B cell (primary cell): ENCODE results near the gene NKAIN2. TPM values are rescaled to one million over a fixed set of nuclear protein-coding genes. Genes with fewer than 3 reads are reported as not detected.

Experiments
- ATAC-seq: fragments of 200-7000 bp; cut with Tn5 transposase; one replicate; pipeline ENCODE4 v1.10.0; 2021; ENCODE audit warnings: low read depth, mild to moderate bottlenecking, moderate number of reproducible peaks, moderate library complexity
- CTCF ChIA-PET: fragments of 350-600 bp; sonication (Branson Sonifier 250); formaldehyde crosslinking; loops from one replicate; lab custom pipeline; 2021; ENCODE audit warnings: antibody characterized with exemption, inconsistent platforms; lab: Charles Lee
- POLR2A ChIA-PET: fragments of 350-600 bp; sonication (Branson Sonifier 250); formaldehyde crosslinking; loops from one replicate; lab custom pipeline; 2021; ENCODE audit warnings: antibody characterized with exemption; lab: Charles Lee
- DNase-seq: peaks from one replicate; pipeline ENCODE4 v3.0.0; 2013
- H2AFZ ChIP-seq: 2 replicates; pipeline ENCODE4 v1.6.1; 2012; ENCODE audit warnings: mild to moderate bottlenecking, low read depth, low read length; ENCODE audit not compliant: insufficient read depth, poor library complexity, severe bottlenecking
- H3K27ac ChIP-seq, 2 donors: 1 replicate in 1 of 2; 2 replicates in 1 of 2; pipeline ENCODE4 v1.5.1; 2012 to 2013; ENCODE audit warnings: low read length in 2 of 2, mild to moderate bottlenecking in 2 of 2, moderate library complexity in 1 of 2
- H3K27me3 ChIP-seq, 4 experiments: fragments of 200-600 bp in 1 of 4; sonication (generic) in 1 of 4; replicated peaks in 1 of 4; 1 replicate in 2 of 4; 2 replicates in 2 of 4; pipeline versions ENCODE4 v1.6.1 to v1.7.0; 2013 to 2016; ENCODE audit warnings: low read length in 3 of 4, mild to moderate bottlenecking in 2 of 4, mixed read lengths in 1 of 4, moderate library complexity in 1 of 4; ENCODE audit not compliant: insufficient read depth in 4 of 4, control insufficient read depth in 3 of 4; ENCODE audit errors: control extremely low read depth in 1 of 4
- H3K36me3 ChIP-seq, 2 experiments: replicated peaks in 1 of 2; 1 replicate in 1 of 2; 2 replicates in 1 of 2; pipeline versions ENCODE4 v1.6.1 to v1.7.1; 2013; ENCODE audit warnings: low read length in 1 of 2; ENCODE audit not compliant: insufficient read depth in 2 of 2, control insufficient read depth in 1 of 2; ENCODE audit errors: control extremely low read depth in 1 of 2, extremely low read depth in 1 of 2
- H3K4me1 ChIP-seq, 2 donors: fragments of 200-600 bp in 1 of 2; sonication (generic) in 1 of 2; 1 replicate in 1 of 2; 2 replicates in 1 of 2; pipeline versions ENCODE4 v1.5.1 to v1.6.1; 2013 to 2017; ENCODE audit warnings: low read length in 2 of 2; ENCODE audit not compliant: control insufficient read depth in 2 of 2, insufficient read depth in 2 of 2
- H3K4me2 ChIP-seq: replicated peaks from 2 replicates; pipeline ENCODE3; 2012; ENCODE audit warnings: mild to moderate bottlenecking, low read depth, low read length; ENCODE audit not compliant: poor library complexity, severe bottlenecking
- H3K4me3 ChIP-seq, 5 experiments: fragments of 200-600 bp in 1 of 5; sonication (generic) in 1 of 5; 1 replicate in 3 of 5; 2 replicates in 2 of 5; pipeline versions ENCODE4 v1.5.1 to v1.7.0; 2011 to 2016; ENCODE audit warnings: low read length in 4 of 5, mild to moderate bottlenecking in 4 of 5, low read depth in 2 of 5, control low read depth in 1 of 5, moderate library complexity in 1 of 5; ENCODE audit not compliant: insufficient read depth in 1 of 5; ENCODE audit errors: control extremely low read depth in 1 of 5, extremely low read depth in 1 of 5
- H3K79me2 ChIP-seq: fragments of 200-600 bp; sonication (generic); one replicate; pipeline ENCODE4 v1.6.0; 2016; ENCODE audit warnings: low read length; ENCODE audit not compliant: control insufficient read depth, insufficient read depth
- H3K9ac ChIP-seq: fragments of 200-600 bp; sonication (generic); 2 replicates; pipeline ENCODE4 v1.6.1; 2017; ENCODE audit warnings: mild to moderate bottlenecking, low read length, moderate library complexity
- H3K9me3 ChIP-seq, 3 donors: one replicate each; pipeline versions ENCODE4 v1.6.1 to v1.7.1; 2013; ENCODE audit warnings: low read length in 2 of 3; ENCODE audit not compliant: control insufficient read depth in 2 of 3, insufficient read depth in 1 of 3; ENCODE audit errors: control extremely low read depth in 1 of 3
- H4K20me1 ChIP-seq: 2 replicates; pipeline ENCODE4 v1.6.0; 2012; ENCODE audit warnings: mild to moderate bottlenecking, low read length; ENCODE audit not compliant: insufficient read depth, control insufficient read depth, poor library complexity, severe bottlenecking
- H3K27ac Mint-ChIP-seq: one replicate; pipeline ENCODE4 v1.8.0; 2021; ENCODE audit warnings: mixed read lengths
- H3K27me3 Mint-ChIP-seq: one replicate; pipeline ENCODE4 v1.8.0; 2021; ENCODE audit warnings: mixed read lengths
- H3K4me1 Mint-ChIP-seq: one replicate; pipeline ENCODE4 v1.8.0; 2021; ENCODE audit warnings: mixed read lengths
- H3K4me3 Mint-ChIP-seq: one replicate; pipeline ENCODE4 v1.8.0; 2021; ENCODE audit warnings: mixed read lengths
- H3K9me3 Mint-ChIP-seq: one replicate; pipeline ENCODE4 v1.8.0; 2022; ENCODE audit warnings: mixed read lengths; ENCODE audit not compliant: insufficient read depth
- EZH2 ChIP-seq: IDR thresholded peaks from 2 replicates; pipeline ENCODE4 v1.6.1; 2012; ENCODE audit warnings: borderline replicate concordance, low read depth, mild to moderate bottlenecking, moderate library complexity, low read length; ENCODE audit not compliant: insufficient read depth, poor library complexity, severe bottlenecking
- WGBS: methylation state at CpG from one replicate; pipeline ENCODE4 v1.1.5; 2013; ENCODE audit warnings: missing lambda C conversion rate; ENCODE audit not compliant: insufficient coverage; 5-methylcytosine and 5-hydroxymethylcytosine counted together
- intact Hi-C: fragments of 100-400 bp; cut with micrococcal nuclease; formaldehyde crosslinking; loops from one replicate; pipeline ENCODE4 v1.10.0; 2022
- polyA plus RNA-seq: library from polyadenylated mRNA; depleted of rRNA; stranded (reverse); fragments of >200 nt; gene quantifications from 2 replicates; pipeline ENCODE4 v1.2.3, GENCODE V29; 2012
- total RNA-seq, 2 donors: library from RNA; stranded (reverse); fragments of 120-200 nt in 1 of 2; gene quantifications; 1 replicate in 1 of 2; 2 replicates in 1 of 2; pipeline versions ENCODE4 v1.2.3 to v1.2.4, GENCODE V29; 2013 to 2022
- TF ChIP-seq, protein P1 (sequence below): fragments of 200-600 bp; IDR thresholded peaks from one replicate; pipeline ENCODE4 v1.8.0; 2022; ENCODE audit warnings: antibody characterized with exemption, mild to moderate bottlenecking

NKAIN2 gene
- total and polyA plus RNA-seq, 2 donors (not counting 1 experiment from before 2014, with no cell fraction given) = not detected

- Histone ChIP-seq H3K9ac (no peak overlapping the region), H3K4me3 (no peak overlapping the region), H3K27me3 (no peaks in the 10 kb centered on the region), H3K4me2 (no peak overlapping the region), H2AFZ (no peak overlapping the region), H3K9me3 (no peaks in the 10 kb centered on the region), H4K20me1 (no peaks in the 10 kb centered on the region), H3K27ac (no peak overlapping the region), H3K79me2 (no peaks in the 10 kb centered on the region), H3K4me1 (no peaks in the 10 kb centered on the region), H3K36me3 (no peaks in the 10 kb centered on the region)
- DNase-seq = no peak
- no peak overlapping the region for H3K27ac Mint-ChIP-seq
- no peaks in the 10 kb centered on the region for H3K27me3 Mint-ChIP-seq
- POLR2A ChIA-PET = no interaction called here
- H3K9me3 Mint-ChIP-seq = no peaks in the 10 kb centered on the region
- no peaks in the 10 kb centered on the region for H3K4me1 Mint-ChIP-seq
- 91% methylated on average over 5 of the region's 6 CpGs for WGBS
- intact Hi-C loops = no loop called here
- no peak overlapping the region for H3K4me3 Mint-ChIP-seq
- no peak for ATAC-seq
- CTCF ChIA-PET = no interaction called here
- TF ChIP-seq, protein P1, sequence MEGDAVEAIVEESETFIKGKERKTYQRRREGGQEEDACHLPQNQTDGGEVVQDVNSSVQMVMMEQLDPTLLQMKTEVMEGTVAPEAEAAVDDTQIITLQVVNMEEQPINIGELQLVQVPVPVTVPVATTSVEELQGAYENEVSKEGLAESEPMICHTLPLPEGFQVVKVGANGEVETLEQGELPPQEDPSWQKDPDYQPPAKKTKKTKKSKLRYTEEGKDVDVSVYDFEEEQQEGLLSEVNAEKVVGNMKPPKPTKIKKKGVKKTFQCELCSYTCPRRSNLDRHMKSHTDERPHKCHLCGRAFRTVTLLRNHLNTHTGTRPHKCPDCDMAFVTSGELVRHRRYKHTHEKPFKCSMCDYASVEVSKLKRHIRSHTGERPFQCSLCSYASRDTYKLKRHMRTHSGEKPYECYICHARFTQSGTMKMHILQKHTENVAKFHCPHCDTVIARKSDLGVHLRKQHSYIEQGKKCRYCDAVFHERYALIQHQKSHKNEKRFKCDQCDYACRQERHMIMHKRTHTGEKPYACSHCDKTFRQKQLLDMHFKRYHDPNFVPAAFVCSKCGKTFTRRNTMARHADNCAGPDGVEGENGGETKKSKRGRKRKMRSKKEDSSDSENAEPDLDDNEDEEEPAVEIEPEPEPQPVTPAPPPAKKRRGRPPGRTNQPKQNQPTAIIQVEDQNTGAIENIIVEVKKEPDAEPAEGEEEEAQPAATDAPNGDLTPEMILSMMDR = no peak
- TF ChIP-seq EZH2 = no peak
These were observed 996.6 kb downstream of the NKAIN2 start for GRCh38 chr6:124800222-124800621.

DNA sequence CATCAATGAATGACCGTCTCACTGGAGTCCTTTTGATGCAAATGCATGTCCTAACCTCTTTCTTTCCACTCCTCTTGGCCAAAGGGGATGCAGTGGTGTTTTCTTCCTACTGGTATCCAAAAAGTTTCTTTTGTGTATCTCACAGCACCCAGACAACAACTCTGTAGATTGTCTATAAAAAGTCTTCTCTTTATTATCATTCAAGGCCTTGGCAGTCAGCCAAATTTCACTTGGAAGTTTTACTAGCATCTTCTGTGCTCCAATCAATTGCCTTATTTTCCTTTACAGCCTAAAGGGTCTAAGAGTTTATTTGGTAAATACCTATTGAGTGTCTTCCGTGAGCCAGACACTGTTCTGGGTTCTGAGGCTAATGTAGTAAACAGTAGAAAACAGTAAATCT is 1008.4 kb downstream of the NKAIN2 start:
- ATAC-seq (no peak), DNase-seq (no peak)
- ChIA-PET POLR2A (no interaction called here), CTCF (no interaction called here)
- Mint-ChIP-seq H3K4me3 (no peak overlapping the region), H3K4me1 (no peaks in the 10 kb centered on the region), H3K27ac (no peak overlapping the region), H3K9me3 (peaks cover 3% of the 10 kb centered on the region), H3K27me3 (no peaks in the 10 kb centered on the region)
- Histone ChIP-seq H4K20me1 (no peaks in the 10 kb centered on the region), H3K4me2 (no peak overlapping the region), H3K4me1 (no peaks in the 10 kb centered on the region), H3K4me3 (no peak overlapping the region), H3K79me2 (no peaks in the 10 kb centered on the region), H3K27ac (no peak overlapping the region), H3K27me3 (no peaks in the 10 kb centered on the region), H2AFZ (no peak overlapping the region), H3K9me3 (no peaks in the 10 kb centered on the region), H3K9ac (no peak overlapping the region), H3K36me3 (no peaks in the 10 kb centered on the region)
- intact Hi-C loops = no loop called here
- no peak for TF ChIP-seq EZH2
- TF ChIP-seq, protein P1 = no peak
- no CpG with 5 or more reads among the region's 2 CpGs for WGBS
